LoVo (cell line): ENCODE results near the gene NANOS2.
"Not testable (repeated sequence)": the region's sequence is repeated elsewhere in the genome, so short reads cannot be mapped to it uniquely, and the experiment has no call there.

ENCODE experiments used
- DNase-seq: peaks from one replicate; pipeline ENCODE4 v3.0.0-alpha.2; 2016; ENCODE audit warnings: low spot score

NANOS2 gene

DNA sequence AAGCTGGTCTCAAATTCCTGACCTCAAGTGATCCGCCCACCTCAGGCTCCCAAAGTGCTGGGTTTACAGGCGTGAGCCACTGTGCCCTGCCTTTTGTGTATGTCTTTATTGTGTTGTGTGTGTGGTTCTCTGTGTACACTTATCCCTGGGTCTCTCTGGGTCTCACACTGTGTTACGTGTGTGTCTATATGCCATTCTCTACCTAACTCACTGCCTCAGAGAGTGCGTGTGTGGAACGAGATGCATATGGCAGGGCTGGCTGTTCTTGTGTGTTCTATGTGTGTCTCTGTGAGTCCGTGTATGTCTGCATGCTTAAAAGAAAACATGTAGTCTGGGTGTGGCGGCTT lies 40.0 kb downstream of the NANOS2 start:
- DNase-seq: no peak

DNA sequence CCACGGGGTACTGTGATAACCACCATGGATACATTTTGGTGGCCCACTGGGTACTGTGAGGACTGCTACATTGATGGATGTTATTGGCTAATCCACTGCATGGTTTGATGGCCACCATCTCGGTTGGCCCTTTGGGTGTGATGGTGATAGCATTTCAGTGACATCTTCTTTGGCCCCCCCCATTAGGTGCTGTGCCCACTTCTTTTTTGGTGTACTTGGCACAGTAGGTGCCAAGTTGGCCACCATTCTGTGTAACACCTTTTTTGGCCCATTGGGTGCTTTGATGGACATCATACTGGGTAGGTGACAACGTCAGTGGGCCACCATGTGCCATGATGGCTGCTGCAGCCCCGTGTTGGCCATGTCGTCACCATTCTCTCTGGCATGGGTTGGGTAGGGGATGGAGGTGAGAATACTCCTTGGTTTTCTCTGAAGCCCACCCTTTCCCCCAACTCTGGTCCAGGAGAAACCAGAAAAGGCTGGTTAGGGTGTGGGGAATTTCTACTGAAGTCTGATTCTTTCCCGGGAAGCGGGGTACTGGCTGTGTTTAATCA lies 41.3 kb downstream of the NANOS2 start:
- DNase-seq: no peak

DNA sequence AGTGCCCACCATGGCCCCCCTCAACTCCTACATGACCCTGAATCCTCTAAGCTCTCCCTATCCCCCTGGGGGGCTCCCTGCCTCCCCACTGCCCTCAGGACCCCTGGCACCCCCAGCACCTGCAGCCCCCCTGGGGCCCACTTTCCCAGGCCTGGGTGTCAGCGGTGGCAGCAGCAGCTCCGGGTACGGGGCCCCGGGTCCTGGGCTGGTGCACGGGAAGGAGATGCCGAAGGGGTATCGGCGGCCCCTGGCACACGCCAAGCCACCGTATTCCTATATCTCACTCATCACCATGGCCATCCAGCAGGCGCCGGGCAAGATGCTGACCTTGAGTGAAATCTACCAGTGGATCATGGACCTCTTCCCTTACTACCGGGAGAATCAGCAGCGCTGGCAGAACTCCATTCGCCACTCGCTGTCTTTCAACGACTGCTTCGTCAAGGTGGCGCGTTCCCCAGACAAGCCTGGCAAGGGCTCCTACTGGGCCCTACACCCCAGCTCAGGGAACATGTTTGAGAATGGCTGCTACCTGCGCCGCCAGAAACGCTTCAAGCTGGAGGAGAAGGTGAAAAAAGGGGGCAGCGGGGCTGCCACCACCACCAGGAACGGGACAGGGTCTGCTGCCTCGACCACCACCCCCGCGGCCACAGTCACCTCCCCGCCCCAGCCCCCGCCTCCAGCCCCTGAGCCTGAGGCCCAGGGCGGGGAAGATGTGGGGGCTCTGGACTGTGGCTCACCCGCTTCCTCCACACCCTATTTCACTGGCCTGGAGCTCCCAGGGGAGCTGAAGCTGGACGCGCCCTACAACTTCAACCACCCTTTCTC lies 42.3 kb downstream of the NANOS2 start:
- DNase-seq: no peak

DNA sequence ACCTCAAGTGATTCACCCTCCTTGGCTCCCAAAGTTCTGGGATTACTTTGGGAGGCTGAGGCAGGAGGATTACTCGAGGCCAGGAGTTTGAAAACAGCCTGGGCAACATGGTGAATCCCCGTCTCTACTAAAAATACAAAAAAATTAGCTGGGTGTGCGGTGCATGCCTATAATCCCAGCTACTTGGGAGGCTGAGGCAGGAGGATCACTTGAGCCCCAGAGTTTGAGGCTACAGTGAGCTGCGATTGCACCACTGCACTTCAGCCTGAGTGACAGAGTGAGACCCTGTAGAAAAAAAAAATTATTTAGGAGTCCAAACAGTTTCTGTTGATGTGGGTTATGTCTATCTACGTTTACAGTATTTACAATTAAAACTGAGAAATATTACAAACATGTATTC lies 43.8 kb downstream of the NANOS2 start:
- no peak for DNase-seq

DNA sequence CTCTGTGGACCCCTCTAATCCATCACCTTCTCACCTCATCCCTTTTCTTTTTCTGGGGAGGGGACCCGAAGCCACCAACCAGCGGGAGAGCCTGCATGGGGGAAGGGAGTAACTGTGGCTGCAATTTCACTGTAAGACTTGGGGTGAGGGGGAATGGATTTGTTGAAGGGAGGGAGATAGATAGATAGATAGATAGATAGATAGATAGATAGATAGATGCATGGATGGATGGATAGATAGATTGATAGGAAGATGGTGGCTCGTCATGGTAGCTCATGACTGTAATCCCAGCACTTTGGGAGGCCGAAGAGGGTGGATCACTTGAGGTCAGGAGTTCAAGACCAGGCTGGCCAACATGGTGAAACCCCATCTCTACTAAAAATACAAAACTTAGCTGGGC lies 47.3 kb downstream of the NANOS2 start:
- DNase-seq: not testable (repeated sequence)

DNA sequence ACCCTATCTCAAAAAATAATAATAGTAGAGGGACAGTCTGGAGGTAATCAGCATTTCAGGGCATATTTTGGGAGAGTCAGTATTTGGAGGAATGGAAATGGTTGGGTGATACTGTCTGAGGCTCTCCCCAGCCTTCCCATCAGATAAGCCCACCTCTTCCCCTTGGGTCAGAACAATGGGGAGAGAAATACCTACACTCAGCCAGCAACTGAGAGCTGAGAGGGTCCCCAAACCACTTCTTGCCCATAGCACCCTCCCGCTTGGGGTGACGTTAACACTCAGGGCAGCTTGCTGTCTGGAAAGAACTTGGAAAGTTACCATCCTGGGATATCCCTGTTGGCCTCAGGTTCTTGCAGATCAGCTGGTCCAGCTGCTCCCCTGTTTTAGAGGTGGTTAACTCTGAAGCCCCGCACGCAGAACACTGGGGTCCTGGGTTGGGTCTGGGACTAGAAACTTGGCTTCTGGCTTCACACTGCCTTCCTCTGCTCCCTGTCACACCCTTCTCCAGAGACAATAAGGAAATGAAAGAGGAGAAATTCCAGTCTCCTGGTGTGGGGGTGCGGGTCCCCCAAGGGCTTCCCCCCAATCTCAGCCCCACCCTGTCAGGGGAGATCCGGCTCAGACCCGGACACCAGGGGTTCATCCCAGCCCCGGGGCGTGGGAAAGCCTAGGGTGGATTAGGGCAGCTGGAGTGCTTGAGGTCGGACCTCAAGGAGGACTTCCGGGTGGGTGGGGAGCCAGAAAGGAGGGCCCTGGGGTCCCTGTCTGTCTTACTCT lies 48.0 kb downstream of the NANOS2 start:
- peak; percentile 15 for DNase-seq

DNA sequence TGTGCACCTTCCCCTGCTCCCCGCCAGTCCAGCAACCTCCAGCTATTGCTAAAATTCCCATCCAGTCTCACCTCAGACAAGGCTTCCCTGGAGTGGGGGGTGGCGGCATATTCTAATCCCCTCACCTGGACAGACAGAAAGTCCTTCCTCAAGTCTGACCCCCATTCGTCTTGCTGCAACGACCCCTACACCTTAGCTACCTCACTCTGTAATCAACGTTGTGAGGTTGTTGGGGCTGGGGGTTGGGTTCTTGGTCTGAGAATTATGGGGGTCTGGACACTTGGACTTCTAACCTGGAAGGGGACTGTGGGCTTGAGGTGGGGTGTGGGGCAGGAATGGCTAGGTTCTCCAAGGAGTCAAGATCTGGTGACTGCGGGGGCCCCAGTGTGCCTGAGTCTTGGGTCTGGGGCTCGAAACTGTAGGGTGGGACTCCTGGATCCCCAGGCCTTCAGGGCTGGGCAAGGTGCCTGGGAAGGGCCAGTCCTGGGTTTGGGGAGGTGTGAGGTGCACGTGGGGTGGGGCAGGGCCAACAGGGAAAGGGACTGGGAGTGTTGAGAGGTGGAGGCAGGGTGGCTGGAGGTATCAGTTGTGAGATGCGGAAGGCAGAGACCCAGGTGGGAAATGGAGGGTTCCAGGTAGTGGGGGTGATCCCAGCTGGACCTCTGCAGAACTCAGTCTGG lies 49.2 kb downstream of the NANOS2 start:
- DNase-seq: no peak

DNA sequence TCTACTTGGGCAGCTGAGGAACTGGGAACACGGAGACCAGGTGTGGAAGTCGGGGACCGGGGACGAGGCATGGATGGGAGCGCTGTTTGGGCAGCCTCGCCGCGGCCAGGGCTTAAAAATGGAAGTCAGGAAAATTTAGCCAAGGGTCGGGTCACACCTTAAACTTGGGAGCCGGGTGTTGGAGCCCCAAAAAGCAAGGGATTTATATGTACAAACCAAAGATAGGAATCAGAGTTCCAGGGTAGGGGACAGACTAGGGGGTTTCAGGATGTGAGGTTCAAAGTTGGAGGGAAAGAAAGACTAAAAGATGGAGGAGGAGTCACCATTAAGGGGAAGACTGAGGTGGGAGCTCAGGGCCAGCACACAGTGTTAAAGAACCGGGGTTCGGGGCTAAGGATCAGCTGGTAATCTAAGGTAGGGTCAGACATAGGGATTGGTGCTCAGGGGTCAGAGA lies 49.9 kb downstream of the NANOS2 start:
- DNase-seq: no peak

DNA sequence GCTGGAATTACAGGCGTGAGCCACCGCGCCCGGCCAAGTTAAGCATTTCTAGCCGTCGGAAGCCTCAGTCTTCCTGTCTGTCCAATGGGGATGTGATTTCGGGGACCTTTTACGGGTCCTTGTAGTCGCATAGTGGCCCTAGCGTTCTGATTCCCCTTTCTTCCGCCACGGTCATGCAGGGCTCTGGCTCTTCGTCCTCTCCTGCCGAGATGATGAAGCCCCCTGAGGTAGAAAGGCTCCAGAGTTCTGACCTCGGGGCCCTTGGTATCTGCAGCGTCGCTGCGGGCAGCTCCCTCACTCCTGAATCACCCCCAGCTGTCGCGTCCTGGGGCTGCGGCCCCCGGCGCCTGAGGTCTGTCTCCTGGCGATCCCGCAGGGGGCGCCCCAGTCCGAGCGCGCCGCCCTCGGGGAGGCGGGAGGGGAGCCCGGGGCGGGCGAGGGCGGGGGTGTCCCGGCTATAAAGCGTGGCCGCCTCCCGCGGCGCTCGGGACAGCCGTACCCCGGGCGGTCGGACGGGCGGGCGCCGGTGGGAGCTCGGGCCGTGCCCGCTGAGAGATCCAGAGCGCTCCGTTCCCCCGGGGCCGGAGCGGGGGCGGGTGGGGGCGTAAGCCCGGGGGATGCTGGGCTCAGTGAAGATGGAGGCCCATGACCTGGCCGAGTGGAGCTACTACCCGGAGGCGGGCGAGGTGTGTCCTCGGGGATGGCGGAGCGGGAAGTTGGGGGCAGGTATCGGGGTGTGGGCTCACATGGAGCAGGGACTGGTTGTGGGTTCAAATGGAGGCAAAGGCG lies 50.5 kb downstream of the NANOS2 start, which contains the start of gene FOXA3:
TSS of gene FOXA3 (plus strand) at position 487 of the 789 bp plus-strand sequence. CDS start at position 618, 131 bp downstream.
- DNase-seq: peak; percentile 39

DNA sequence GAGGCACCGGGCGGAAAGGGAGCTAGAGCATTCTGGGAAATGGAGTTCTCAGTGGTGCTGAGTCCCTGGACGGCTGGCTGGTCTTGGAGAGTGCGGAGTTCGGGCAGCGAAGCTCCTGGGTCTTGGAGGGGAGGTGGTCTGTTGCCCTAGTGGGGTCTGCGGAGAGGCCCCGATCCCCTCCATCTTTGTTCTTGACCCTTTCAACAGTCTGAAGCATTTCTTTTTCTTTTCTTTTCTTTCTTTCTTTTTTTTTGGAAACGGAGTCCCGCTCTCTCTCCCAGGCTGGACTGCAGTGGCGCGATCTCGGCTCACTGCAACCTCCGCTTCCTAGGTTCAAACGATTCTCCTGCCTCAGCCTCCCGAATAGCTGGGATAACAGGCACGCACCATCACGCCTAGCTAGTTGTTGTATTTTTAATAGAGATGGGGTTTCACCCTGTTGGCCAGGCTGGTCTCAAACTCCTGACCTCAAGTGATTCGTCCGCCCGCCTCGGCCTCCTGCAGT lies 51.2 kb downstream of the NANOS2 start:
- DNase-seq: no peak
